GM12874 (cell line): Measurements from ENCODE around the gene KIF6.

Experiments
- TF ChIP-seq, protein P1 (sequence below): IDR thresholded peaks from 2 replicates; pipeline ENCODE4 v1.5.1; 2011; ENCODE audit warnings: low read depth, mild to moderate bottlenecking, control low read depth, low read length, moderate library complexity; ENCODE audit not compliant: insufficient read depth

KIF6 gene

DNA sequence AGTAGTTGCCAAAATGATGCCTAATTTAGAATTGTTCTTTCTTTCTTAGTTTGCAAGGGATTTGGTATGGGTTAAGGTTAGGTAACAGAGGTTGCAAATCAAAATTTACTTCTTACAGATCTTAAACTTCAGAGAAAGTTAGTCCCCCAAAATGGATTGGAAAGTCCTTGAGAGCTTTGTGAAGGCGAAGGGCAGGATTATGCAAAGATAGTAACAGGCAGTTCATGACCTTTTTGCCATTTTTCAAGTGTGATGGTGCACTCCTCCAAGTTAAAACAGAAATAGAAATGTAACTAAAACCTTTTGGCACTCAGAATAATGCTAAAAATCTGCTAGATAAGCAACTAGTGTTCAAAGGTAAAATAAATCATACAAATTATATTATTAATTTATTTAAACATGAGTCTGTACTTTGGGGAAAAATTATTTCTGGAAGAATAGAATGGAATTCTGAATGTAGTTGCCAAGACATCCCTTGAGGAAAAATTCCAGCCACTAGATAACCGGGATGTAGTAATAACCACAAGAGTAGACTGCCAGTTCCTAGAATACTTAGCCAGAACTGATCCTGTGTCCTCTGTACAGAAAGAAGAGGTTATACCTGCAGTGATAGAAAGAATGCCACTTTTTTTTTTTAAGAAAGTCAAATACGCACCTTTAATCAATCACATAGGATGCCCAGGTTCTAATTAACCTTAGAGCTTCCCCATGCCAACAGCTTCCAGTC, 35.2 kb upstream of the KIF6 start:
- TF ChIP-seq, protein P1, sequence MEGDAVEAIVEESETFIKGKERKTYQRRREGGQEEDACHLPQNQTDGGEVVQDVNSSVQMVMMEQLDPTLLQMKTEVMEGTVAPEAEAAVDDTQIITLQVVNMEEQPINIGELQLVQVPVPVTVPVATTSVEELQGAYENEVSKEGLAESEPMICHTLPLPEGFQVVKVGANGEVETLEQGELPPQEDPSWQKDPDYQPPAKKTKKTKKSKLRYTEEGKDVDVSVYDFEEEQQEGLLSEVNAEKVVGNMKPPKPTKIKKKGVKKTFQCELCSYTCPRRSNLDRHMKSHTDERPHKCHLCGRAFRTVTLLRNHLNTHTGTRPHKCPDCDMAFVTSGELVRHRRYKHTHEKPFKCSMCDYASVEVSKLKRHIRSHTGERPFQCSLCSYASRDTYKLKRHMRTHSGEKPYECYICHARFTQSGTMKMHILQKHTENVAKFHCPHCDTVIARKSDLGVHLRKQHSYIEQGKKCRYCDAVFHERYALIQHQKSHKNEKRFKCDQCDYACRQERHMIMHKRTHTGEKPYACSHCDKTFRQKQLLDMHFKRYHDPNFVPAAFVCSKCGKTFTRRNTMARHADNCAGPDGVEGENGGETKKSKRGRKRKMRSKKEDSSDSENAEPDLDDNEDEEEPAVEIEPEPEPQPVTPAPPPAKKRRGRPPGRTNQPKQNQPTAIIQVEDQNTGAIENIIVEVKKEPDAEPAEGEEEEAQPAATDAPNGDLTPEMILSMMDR: no peak

DNA sequence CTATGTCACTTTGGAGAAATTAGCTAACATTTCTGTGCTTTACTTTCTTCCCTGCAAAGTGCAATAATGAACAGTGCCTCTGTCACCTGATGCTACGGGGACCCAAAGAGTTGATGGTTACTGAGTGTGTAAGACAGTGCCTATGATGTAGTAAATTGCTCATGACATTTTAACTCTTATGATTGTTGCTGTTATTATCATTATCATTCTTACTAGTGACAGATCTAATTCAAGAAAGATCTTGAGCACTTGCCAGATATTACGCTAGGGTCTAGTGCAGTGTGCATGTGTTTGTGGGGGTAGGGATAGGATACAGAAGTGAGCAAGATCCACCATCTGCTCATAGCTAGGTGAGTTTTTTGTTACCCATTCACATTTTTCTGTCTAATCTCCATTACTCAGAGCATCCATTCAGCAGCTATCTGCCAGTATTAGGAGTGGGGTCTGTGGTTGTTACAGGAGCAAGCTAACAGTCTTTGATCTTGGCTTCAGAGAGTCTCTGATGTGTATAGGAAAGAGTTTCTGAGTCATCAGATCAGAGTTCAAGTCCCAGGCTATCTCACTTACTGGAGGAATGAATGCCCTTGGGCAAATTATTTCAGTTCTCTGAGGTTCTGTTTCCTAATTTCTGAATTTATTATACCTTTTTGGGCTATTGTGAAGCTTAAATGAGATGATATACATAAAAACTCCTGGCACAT, 33.8 kb upstream of the KIF6 start:
- TF ChIP-seq, protein P1: no peak

DNA sequence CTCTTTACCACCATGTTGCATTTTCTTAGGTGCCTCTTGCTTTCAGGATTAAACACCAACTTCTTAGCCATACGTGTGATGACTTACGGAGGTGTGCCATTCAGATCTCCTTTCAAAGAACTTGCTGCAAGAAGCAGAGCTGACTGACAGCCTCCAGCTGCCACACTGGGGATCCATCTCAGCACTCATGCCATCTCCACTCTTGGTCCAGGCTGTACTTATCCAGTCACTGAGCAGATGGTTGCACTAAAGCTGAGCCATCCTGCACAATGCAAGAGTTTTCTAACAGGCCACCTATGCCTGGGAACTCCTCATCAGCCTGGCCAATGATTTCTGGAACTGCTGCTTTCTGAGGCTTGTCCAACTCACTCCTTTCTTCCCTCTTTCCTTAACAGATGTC, 31.4 kb upstream of the KIF6 start:
- TF ChIP-seq, protein P1: no peak

DNA sequence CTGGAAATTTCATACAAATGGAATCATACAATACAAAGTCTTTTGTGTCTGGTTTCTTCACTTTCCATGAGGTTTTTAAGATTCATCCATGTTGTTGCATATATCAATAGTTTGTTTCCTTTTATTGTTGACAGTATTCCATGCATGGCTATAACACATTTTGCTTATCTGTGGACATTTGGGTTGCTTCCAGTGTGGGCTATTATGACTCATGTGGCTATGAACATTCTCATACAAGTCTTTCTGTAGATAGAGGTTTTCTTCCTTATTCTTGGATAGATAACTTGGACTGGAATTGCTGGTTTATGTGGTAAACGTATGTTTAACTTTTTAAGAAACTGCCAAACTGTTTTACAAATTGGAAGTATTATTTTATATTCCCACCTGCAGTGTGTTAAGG, 30.0 kb upstream of the KIF6 start:
- TF ChIP-seq, protein P1: no peak

DNA sequence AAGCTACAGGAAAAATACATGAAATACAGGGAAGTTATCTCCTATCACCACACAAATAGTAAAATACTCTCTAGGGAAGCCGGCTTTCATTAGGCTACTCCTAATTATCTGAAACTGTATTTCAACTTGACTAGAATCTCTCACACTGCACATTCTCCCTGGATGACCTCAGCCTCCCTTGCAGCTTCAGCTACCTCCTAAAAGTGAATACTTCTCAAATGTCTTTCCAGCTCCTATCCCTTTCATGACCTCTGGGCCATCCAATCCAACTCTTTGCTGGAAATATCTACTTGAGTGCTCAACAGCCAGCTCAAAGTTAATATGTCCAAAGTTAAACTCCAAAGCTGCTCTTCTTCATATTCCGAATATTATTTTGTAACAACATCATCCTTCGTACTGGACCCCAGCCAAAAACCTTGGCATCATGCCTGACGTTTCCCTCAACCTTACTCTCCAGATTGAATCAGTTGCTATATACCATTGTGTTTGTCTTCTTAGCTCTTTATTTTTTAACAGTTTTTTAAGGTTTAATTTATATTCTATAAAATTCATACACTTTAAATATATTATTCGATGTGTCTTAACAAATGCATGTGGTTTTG, 29.4 kb upstream of the KIF6 start:
- TF ChIP-seq, protein P1: no peak

DNA sequence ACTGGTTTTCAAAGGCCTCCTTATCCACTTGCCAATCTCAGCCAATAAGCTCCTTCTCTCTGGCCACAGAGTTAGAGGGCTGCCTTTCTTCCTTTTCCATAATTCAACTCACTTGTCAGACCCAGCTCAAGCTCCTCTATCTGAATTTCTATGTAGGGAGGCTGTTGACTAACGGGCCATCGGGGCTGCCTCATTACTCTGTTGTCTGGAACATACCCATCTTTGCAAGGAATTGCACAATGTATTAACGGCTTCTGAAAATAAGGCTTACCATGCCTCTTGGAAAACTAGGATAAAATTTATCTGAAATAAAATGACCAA, 28.5 kb upstream of the KIF6 start:
- TF ChIP-seq, protein P1: no peak

DNA sequence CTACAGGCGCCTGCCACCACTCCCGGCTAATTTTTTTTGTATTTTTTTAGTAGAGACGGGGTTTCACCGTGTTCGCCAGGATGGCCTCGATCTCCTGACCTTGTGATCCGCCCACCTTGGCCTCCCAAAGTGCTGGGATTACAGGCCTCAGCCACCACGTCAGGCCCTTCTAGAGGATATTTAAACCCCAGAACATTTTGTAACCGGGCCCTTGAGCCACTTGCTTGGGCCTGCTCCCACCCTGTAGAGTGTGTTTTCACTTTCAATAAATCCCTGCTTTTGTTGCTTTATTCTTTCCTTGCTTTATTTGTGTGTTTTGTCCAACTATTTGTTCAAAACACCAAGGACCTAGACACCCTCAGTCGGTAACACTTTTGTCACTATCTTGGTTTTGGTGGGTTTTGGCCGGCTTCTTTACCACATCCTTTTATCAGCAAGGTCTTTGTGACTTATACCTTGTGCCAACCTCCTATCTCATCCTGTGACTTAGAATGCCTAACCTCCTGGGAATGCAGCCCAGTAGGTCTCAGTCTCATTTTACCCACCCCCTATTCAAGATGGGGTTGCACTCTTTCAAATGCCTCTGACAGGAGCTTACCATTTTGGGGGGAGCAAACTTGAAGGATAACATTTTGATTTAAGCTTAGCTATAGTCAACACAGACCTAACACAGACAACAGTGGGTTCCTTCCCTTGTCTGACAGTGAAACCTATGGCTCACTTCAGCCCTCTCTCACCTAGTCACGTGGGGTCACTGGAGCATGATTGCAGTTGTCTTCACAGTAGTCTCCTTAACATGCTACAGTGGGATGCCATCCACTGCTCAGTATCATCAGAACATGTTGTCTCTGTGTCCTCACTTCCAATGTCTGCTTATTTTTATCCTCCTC, 27.9 kb upstream of the KIF6 start:
- TF ChIP-seq, protein P1: no peak
